ENCODE data around the gene PKP4. TPM values are rescaled to one million over a fixed set of nuclear protein-coding genes. Genes with fewer than 3 reads are reported as not detected.

The PKP4 gene
- total RNA-seq, 2 experiments from 2014 or later: 68.7 to 73.2 TPM

DNA sequence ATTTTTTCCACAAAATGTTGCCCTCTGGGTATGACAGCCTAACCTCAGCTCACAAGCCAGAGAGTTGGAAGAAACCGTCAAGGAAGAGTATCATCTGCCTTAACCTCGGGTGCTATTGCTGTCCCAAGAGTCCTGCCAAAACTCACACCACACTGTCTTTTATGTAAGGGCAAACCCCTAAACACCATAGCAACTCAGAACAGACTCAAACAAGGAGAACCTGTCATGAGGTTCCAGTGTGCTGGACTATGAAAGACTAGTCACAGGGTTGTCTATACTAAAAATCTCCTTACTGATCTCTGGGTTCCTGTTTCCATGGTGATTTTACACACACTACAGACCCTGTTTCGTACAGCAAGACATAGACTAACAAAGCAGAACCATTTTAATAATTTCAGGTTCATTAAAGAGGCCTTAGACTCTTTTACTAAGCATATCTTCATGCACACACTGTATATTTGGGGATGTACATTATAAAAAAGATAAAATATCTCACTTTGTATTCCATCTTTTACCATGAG is 159.8 kb downstream of the PKP4 start:
- Histone ChIP-seq H4K20me1 (ENCODE audit: insufficient read depth, low read length) (no peaks in the 10 kb centered on the region; the same call in 1 of the 2 replicates), H3K36me3 (ENCODE audit: insufficient read depth, low read length) (peaks cover 5% of the 10 kb centered on the region; the same call in 1 of the 2 replicates), H3K9me3 (ENCODE audit: low read length) (no peaks in the 10 kb centered on the region), H3K4me2 (ENCODE audit: low read length) (no peak overlapping the region), H3K27ac (ENCODE audit: low read depth, low read length, poor library complexity, severe bottlenecking) (no peak overlapping the region), H3K79me2 (ENCODE audit: insufficient read depth, low read depth, low read length) (no peaks in the 10 kb centered on the region), H2AFZ (ENCODE audit: low read length) (no peak overlapping the region), H3K4me1 (ENCODE audit: insufficient read depth, low read length, poor library complexity, severe bottlenecking) (no peaks in the 10 kb centered on the region), H3K4me3 (ENCODE audit: low read depth, low read length, poor library complexity, severe bottlenecking) (no peak overlapping the region), H3K9me2 (ENCODE audit: insufficient read depth, low read length) (no peaks in the 10 kb centered on the region)
- ChIA-PET POLR2A (no interaction called here), CTCF (ENCODE audit: unreplicated experiment) (no interaction called here)
- DNase-seq (ENCODE audit: low spot score): no peak
- TF ChIP-seq, protein P1, sequence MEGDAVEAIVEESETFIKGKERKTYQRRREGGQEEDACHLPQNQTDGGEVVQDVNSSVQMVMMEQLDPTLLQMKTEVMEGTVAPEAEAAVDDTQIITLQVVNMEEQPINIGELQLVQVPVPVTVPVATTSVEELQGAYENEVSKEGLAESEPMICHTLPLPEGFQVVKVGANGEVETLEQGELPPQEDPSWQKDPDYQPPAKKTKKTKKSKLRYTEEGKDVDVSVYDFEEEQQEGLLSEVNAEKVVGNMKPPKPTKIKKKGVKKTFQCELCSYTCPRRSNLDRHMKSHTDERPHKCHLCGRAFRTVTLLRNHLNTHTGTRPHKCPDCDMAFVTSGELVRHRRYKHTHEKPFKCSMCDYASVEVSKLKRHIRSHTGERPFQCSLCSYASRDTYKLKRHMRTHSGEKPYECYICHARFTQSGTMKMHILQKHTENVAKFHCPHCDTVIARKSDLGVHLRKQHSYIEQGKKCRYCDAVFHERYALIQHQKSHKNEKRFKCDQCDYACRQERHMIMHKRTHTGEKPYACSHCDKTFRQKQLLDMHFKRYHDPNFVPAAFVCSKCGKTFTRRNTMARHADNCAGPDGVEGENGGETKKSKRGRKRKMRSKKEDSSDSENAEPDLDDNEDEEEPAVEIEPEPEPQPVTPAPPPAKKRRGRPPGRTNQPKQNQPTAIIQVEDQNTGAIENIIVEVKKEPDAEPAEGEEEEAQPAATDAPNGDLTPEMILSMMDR (conservative IDR thresholded peaks at IDR 0.05; ENCODE audit: low read length): no peak
- no peak for TF ChIP-seq EZH2phosphoT487 (IDR thresholded peaks at IDR 0.05; ENCODE audit: borderline replicate concordance, low read depth, low read length)
- BruUV-seq (replicated peaks): no TSS peak
- intact Hi-C loops (cut with micrococcal nuclease; ENCODE audit: unreplicated experiment): no loop called here

DNA sequence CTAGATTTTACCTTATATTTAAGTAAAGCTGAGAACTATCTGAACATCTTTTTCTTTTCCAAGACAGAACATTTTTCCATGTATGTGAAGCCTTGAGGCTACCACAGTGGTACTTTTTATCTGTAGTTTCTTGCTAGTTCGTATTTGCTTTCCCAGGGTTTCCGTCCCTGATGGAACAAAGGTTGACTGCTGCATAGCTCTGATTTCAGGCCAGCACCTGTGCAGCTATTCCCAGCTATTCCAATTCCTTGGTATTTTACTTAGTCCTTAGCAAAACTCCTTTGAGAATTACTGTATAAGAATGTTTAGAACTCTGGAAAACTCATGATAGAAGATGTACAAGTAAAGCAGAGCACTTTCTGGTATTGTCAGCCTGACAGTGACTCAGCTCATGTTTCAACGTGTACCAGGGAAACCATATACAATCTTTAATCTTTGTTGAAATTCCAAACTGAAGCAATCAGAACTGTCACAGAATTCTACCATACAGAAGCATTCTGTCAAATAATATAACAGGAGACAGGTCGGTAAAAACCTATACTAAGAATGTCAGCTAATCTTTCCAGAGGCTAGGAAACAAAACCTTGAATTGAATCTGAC is 162.2 kb downstream of the PKP4 start:
- CTCF ChIA-PET (ENCODE audit: unreplicated experiment): no interaction called here
- no peak overlapping the region for H3K4me2 ChIP-seq (ENCODE audit: low read length)

More for the DNA sequence above, 162.2 kb downstream of the PKP4 start:
- Histone ChIP-seq H3K4me3 (ENCODE audit: low read depth, low read length, poor library complexity, severe bottlenecking) (no peak overlapping the region), H3K27ac (ENCODE audit: low read depth, low read length, poor library complexity, severe bottlenecking) (no peak overlapping the region), H3K4me1 (ENCODE audit: insufficient read depth, low read length, poor library complexity, severe bottlenecking) (no peaks in the 10 kb centered on the region), H2AFZ (ENCODE audit: low read length) (no peak overlapping the region), H3K79me2 (ENCODE audit: insufficient read depth, low read depth, low read length) (no peaks in the 10 kb centered on the region), H4K20me1 (ENCODE audit: insufficient read depth, low read length) (no peaks in the 10 kb centered on the region; the same call in 1 of the 2 replicates), H3K9me2 (ENCODE audit: insufficient read depth, low read length) (no peaks in the 10 kb centered on the region), H3K9me3 (ENCODE audit: low read length) (no peaks in the 10 kb centered on the region), H3K36me3 (ENCODE audit: insufficient read depth, low read length) (peaks cover 24% of the 10 kb centered on the region)
- BruUV-seq (replicated peaks): no TSS peak
- POLR2A ChIA-PET: interaction anchor here (0.6 to 1.4 kb wide), 6 partner anchors 11 to 785 kb away, joined by 3 to 5 read pairs (median 4); no protein-coding TSS in a partner anchor
- intact Hi-C loops (cut with micrococcal nuclease; ENCODE audit: unreplicated experiment): no loop called here
- no peak for DNase-seq (ENCODE audit: low spot score)
- TF ChIP-seq, protein P1 (conservative IDR thresholded peaks at IDR 0.05; ENCODE audit: low read length): no peak
- TF ChIP-seq EZH2phosphoT487 (IDR thresholded peaks at IDR 0.05; ENCODE audit: borderline replicate concordance, low read depth, low read length): no peak

Measured in OCI-LY7 (cell line).